Stimulated activated naive CD4-positive, alpha-beta T cell treated with Interleukin-2 at 50 U/mL for 16 hours (primary cell): Measurements from ENCODE around the gene PCDH11Y.
"Not testable (repeated sequence)": the region's sequence is repeated elsewhere in the genome, so short reads cannot be mapped to it uniquely, and the experiment has no call there.

ENCODE experiments used
- DNase-seq: peaks from one replicate; lab custom pipeline; 2025; lab: John Stamatoyannopoulos, UW

PCDH11Y gene, protein sequence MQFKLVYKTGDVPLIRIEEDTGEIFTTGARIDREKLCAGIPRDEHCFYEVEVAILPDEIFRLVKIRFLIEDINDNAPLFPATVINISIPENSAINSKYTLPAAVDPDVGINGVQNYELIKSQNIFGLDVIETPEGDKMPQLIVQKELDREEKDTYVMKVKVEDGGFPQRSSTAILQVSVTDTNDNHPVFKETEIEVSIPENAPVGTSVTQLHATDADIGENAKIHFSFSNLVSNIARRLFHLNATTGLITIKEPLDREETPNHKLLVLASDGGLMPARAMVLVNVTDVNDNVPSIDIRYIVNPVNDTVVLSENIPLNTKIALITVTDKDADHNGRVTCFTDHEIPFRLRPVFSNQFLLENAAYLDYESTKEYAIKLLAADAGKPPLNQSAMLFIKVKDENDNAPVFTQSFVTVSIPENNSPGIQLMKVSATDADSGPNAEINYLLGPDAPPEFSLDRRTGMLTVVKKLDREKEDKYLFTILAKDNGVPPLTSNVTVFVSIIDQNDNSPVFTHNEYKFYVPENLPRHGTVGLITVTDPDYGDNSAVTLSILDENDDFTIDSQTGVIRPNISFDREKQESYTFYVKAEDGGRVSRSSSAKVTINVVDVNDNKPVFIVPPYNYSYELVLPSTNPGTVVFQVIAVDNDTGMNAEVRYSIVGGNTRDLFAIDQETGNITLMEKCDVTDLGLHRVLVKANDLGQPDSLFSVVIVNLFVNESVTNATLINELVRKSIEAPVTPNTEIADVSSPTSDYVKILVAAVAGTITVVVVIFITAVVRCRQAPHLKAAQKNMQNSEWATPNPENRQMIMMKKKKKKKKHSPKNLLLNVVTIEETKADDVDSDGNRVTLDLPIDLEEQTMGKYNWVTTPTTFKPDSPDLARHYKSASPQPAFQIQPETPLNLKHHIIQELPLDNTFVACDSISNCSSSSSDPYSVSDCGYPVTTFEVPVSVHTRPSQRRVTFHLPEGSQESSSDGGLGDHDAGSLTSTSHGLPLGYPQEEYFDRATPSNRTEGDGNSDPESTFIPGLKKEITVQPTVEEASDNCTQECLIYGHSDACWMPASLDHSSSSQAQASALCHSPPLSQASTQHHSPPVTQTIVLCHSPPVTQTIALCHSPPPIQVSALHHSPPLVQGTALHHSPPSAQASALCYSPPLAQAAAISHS (N-terminal part only)

DNA sequence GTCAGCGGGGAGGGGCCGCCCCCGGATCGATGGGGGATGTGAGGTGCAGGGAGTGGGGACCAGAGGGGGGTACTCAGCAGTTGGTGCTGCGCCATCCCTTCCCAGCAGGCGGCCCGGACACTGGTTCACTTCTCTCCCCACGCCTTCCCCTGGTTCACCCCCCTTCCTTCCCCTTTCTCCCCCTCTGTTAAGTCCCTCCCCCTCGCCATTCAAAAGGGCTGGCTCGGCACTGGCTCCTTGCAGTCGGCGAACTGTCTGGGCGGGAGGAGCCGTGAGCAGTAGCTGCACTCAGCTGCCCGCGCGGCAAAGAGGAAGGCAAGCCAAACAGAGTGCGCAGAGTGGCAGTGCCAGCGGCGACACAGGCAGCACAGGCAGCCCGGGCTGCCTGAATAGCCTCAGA lies at the start of gene PCDH11Y:
TSS of gene PCDH11Y (plus strand) at position 240 of the 400 bp plus-strand sequence. CDS start 56,804 bp downstream, outside the sequence.
- not testable (repeated sequence) for DNase-seq

DNA sequence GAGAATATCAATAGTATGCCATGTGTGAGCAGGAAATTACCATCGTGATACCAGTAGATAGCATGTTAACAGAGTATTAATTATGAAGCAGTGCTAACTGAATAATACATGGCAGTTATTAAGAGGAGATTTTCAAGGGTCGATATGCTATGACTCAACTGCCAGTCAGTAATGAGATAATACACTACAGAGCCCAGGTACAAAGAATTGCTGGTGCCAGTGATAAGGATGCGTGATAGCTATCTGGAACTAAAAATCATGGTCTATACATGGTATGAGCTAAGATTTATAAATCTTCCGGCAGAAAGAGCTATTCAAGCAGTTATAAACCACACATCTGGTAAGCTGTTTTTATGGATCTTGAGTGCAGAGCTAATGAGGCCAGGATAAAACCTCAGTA lies 32.2 kb upstream of the PCDH11Y start:
- not testable (repeated sequence) for DNase-seq

DNA sequence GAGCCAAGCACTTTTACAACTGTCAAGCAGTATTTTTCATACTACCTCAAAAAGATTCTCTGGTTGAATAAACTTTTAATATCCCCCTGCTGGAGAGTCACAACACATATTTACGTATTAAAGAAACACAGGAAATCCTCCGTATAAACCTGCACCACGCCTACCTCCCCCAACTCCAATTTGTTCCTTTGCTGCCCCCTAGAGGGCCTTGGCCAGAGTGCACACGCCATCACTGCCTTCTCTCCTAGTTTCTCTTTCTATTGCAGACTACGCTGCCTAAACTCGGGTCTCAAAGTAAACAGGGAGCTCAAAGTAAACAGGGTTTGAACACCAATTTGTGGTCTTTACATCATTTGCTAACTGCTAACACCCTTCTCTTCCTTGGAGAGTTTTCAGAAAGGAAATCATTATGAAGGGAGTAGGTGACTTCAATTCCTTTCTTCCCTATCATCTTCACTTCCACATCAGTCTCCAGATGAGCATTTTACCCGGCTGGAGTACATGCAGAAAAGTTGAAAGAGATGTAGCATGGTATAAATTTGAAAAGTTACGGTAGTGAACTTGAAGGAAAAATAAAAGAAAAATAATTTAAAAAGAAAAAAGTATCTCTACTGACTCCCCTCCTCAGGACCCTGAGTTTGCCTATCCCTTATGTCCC lies 8.2 kb upstream of the PCDH11Y start:
- not testable (repeated sequence) for DNase-seq

DNA sequence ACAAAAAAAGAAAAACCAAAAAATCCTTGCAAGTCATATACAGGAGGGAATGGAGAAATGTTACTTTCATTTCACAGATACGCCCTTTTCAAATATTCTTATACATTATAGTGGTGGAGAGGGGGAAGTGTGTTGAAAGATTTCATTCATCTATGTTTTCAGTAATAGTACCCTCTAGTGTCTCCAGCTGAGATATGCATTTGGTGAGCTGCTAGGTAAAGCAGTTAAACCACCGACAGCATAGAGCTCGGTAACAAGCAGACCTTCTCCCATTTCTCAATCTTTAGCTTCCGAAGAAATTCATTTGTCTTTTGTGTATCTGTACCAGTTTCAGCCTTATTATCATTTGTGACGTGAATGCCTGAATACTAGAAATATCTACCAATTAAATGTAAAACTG lies 5.2 kb upstream of the PCDH11Y start:
- DNase-seq: not testable (repeated sequence)

DNA sequence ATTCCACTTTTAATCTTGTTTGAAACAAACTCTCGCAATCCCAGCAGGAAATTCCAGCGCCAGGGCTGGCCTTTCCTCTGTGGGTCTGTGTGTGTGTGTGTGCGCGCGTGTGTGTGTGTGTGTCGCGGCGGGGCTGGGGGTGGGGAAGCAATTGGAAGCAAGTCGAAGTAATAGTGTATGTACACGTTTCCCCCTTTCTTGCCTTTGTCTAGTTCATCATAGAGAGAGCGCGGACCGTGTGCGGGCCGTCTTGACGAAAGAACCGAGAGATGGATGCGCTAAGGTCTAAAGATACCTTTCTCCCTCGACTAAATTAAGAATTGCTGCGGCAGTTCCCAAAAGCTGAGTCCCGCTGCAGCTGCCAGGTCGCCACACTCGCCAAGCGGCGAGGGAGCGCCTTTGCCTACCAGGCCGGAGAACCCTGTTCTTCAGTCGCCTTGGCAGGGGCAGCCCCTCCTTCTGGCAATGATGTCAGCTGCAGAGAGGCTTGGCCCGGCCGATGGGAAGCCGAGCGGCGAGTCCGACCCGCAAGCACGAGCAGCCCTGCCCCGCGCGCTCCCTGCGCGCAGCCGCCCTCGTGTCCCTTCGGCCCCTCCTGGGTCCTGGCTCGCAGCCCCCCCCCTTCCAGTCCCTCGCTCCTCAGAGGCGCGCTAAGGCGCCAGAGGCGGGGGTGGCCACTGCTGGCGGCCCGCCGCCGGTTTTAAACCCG lies 2.5 kb downstream of the PCDH11Y start:
- DNase-seq: not testable (repeated sequence)

DNA sequence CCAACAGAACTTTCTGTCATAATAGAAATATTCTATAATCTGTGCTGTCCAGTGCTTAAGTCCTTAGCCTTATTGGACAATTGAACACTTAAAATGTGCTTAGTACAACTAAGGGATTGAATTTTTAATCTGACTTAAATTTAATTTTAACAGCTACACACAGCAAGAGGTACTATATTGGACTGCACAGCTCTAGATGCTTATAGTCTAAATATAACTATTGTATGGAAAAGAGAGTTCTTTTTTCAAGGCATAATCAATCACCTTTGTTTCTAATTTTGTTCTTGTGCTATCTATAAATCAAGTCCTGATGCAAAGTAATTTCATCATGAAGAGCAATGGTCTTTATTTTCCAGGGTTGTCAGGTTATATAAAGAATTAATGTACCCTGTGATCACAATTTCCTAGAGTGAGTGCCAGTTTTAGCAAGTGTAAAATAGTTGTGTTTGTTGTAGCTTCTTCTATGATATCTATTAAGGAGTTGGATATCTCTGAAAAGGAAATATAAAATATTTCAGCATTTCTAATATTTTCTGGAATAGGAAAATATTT lies 39.0 kb downstream of the PCDH11Y start:
- DNase-seq: not testable (repeated sequence)

DNA sequence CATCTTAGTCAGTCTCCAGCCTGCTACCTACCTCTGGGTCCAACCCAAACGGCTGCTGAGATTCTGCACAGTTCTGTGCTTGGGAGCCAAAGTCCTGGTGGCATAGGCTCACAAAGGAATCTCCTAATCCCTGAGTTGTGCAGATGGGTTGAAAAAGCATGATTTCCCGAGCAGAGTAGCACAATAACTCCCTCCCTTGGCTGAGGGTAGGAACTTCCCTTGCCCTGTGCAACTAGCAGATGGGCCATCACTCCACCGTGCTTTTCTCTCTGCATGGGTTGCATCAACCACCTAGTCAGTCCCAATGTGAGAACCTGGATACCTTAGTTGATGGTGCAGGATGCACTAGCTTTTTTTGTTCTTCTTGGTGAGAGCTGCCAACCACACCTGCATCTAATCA lies 82.9 kb downstream of the PCDH11Y start:
- not testable (repeated sequence) for DNase-seq

DNA sequence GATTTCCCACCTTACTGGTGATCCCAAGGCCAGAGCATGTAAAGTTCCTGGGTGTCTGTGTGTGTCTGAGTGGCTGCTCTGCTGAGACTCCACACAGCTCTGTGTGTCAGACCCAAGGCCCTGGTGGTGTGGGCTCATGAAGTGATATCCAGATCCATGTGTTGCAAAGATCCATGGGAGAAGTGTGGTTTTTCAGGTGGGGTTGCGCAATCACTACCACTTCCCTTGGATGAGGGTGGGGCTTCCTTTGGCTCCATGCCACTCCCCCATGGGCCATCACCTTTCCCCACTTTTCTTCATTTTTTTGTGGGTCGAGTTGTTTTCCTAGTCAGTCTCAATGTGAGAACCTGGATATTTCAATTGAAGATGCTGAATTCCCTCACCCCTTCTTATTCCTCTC lies 182.9 kb downstream of the PCDH11Y start:
- DNase-seq: not testable (repeated sequence)

DNA sequence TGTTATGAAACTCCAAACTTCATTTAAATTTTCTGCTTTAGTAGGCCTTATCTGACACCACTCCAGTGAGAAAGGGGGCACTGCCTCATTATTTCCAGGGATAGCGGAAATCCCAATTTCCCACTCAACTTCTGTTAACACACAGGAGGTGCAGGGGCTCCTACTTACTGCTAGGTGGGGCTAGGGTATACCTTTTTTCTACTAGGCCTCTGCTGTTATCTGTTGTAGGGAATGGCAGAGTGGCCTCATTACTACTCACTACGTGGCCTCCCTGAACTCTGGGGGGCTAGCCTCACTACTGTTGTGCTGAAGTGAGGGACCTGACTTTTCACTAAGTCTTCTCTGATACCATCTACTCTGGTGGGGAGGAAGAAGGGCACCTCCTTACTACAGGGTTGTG lies 215.0 kb downstream of the PCDH11Y start:
- DNase-seq: not testable (repeated sequence)

DNA sequence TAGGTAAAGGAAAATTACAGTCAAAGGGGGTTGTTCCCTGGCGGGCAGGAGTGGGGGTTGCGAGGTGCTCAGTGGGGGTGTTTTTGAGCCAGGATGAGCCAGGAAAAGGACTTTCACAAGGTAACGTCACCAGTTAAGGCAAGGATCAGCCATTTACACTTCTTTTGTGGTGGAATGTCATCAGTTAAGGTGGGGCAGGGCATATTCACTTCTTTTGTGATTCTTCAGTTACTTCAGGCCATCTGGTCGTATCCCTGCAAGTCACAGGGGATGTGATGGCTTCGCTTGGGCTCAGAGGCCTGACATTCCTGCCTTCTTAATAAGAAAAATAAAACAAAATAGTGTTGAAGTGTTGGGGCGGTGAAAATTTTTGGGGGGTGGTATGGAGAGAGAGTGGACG lies 324.8 kb downstream of the PCDH11Y start:
- DNase-seq: not testable (repeated sequence)

DNA sequence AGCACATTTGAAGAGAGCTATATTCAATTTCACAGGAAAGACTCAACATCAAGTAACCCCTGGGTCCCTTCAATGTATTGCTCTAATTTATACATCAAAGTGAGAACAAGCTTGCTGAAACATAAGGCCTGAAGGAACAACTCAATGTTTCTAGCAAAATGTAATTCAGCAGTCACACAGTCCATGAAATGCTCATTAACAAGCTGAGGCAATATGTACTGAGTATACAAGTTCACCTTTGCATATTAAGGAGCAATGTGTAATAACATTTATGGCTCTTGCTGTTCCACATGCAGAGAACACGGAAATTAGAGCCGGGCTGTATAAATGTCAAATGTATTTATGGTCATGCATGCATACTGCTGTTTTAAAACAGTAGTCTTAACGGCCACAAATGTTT lies 342.1 kb downstream of the PCDH11Y start:
- not testable (repeated sequence) for DNase-seq

DNA sequence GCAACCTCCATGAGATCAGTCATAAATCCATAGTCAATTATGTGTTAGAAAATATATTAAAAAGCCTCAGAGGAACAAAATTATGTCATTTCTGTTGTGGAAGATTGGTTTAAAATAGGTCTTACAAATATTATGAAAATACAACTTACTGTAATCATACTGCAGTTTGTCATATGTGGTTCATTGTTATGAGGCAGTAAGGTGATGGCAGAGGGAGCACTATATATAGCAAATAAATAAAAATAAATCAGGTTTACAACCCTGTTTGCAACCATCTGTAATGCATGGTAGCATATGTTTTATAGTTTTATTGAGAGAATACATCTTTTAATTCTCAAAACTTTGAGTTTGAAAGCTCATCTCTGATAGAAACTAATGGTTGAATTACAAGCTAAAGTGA lies 543.6 kb downstream of the PCDH11Y start:
- not testable (repeated sequence) for DNase-seq

DNA sequence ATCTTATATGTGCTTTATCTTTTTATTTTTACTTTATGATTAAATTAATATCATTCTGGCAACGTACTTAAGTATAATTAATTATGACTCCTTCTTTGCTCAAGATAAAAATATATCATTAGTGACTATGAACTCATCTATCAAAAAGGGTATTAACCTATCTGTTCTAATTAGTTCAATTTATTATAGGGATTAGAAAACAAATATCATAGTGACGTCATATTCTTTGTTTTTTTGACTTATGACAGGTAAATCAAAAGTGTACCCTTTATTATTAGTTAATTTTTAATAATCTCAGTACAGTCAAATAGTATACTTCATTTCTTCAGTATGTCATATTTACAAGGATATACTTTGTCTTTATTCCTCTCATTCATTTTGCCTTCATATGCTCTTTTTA lies 638.5 kb downstream of the PCDH11Y start:
- DNase-seq: not testable (repeated sequence)

DNA sequence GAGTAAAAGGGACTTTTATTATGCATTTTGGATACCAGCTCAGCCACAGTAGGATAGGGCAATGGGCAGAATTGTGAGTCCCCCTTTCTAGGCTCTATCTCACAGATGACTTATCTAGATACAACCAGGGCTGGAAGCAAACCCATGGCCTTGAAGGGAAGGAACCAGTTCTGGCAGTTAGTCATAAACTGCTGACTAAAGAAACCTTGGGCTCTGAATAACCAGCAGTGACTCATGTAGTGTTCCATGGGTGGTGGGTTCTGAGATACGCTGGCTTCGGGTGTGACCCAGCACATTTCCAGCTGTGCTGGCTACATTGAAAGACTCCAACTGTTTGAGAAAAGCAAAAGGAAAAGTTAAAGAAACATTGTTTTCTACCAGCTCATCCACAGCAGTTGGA lies 679.2 kb downstream of the PCDH11Y start:
- DNase-seq: not testable (repeated sequence)

DNA sequence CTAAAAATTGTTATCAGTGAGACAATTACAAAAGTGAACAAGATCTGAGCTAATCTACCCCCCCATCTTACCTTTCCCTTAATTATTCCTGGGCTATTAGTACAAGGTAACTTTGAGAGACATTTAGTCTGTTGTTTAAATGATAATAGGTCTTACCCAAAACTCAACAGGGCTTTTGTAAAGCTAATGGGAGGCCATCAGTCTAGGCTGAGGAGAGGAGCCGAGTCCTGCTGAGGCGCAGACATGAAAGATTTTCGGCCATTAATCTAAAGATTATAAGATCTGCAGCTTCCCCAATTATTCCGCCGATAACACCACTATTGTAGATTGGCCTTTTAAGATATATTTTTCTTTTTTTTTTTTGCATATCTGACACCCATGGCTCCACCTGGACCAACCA lies 708.6 kb downstream of the PCDH11Y start:
- DNase-seq: not testable (repeated sequence)

DNA sequence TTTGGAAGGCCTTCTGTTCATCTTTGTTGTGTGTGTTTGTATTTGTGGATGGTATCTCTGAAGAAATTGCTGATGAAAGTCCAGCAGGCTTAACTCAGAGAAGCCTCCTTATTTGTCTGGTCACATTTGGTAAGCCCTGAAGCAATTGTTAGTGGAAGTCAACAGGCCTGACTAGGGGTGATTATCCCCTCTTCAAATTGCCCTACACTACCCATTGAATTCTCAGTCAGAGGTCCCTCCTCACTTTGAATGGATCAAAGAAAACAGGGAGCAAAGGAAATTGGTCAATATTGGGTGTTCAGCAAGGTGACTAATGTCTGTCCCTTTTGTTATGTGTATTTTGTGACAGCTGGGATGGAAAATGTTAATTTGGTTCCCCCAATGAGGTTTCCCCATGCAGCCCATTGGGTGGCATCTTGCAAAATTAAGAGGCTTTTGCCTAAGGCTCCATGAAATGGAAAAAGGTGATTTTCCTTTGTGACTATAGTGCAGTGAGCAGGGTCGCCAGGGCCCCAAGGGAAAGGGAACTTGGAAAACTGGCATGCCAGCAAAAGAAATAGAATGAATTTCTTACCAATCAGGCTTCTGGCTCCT lies 709.8 kb downstream of the PCDH11Y start:
- DNase-seq: not testable (repeated sequence)

DNA sequence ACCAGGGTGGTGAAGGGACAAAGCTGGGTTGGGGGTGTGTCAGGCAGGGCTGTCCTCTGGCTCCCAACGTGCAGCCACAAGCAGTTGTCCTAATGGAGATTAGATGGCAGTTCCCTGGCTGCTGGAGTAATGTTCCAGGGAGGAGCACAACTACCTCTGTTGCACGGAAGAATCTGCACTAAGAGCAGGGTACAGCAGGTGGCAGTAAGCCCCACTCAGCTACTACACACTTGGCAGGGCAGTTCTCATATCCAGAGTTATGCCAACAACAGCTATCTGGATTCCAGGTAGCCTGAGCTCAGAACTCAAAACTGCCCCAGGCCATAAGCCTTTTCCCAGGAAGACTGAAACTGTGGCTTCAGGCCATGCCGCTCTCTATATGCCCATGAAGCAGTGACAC lies 761.3 kb downstream of the PCDH11Y start:
- DNase-seq: not testable (repeated sequence)

DNA sequence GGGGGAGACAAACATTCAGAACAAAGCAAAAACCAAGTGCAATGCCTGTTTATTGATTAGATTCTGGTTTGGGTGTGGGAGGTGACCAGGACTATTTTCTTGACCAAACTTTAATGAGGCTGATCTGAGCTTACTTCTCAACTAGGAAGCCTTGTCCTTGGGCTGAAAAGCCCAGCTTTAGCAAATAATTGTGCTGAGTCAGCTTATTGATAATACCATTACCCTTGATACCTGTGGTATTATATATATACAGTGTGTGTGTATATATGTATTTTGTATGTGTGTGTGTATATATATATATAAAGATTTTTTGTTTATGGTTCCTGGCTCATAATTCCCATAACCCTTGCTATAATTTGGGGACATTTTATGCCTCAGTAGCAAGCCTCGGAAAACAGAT lies 776.4 kb downstream of the PCDH11Y start:
- not testable (repeated sequence) for DNase-seq
